SK-N-SH treated with all-trans-retinoic acid at 6 μM for 48 hours (cell line): ENCODE measurements around the gene ATRIP.

Experiments used
- ATAC-seq: fragments of 200-7000 bp; cut with Tn5 transposase; 3 replicates; pipeline ENCODE4 v1.9.1; 2020; ENCODE audit warnings: mild to moderate bottlenecking, moderate library complexity
- ARNTL ChIP-seq: fragments of 450-650 bp; formaldehyde crosslinking; IDR thresholded peaks from 2 replicates; pipeline ENCODE4 v1.5.0; 2020; ENCODE audit warnings: low read depth, mild to moderate bottlenecking, moderate library complexity, borderline replicate concordance
- BACH2 ChIP-seq: fragments of 250-450 bp; sonication (Bioruptor Pico); IDR thresholded peaks from 2 replicates; pipeline ENCODE4 v1.9.0; 2021; ENCODE audit warnings: mild to moderate bottlenecking, borderline replicate concordance
- CSDC2 ChIP-seq: fragments of 250-450 bp; sonication (Bioruptor Pico); IDR thresholded peaks from 2 replicates; pipeline ENCODE4 v1.5.0; 2020; ENCODE audit warnings: mild to moderate bottlenecking, moderate library complexity
- ESRRG ChIP-seq: fragments of 250-450 bp; sonication (Bioruptor Pico); IDR thresholded peaks from 2 replicates; pipeline ENCODE4 v1.6.1; 2021; ENCODE audit warnings: mild to moderate bottlenecking
- ISL1 ChIP-seq: fragments of 250-450 bp; sonication (Bioruptor Pico); IDR thresholded peaks from 2 replicates; pipeline ENCODE4 v2.1.2; 2022; ENCODE audit warnings: mild to moderate bottlenecking, moderate library complexity
- OSR1 ChIP-seq: fragments of 250-450 bp; sonication (Bioruptor Pico); IDR thresholded peaks from 2 replicates; pipeline ENCODE4 v1.8.0; 2022; ENCODE audit warnings: moderate library complexity, mild to moderate bottlenecking, inconsistent platforms
- PPARA ChIP-seq: fragments of 250-450 bp; sonication (Bioruptor Pico); IDR thresholded peaks from 2 replicates; pipeline ENCODE4 v1.5.0; 2020; ENCODE audit warnings: mild to moderate bottlenecking, borderline replicate concordance
- RARB ChIP-seq: fragments of 250-450 bp; sonication (Bioruptor Pico); IDR thresholded peaks from 2 replicates; pipeline ENCODE4 v1.8.0; 2021; ENCODE audit warnings: mild to moderate bottlenecking, moderate library complexity
- SNAI2 ChIP-seq: fragments of 250-450 bp; sonication (Bioruptor Pico); IDR thresholded peaks from 2 replicates; pipeline ENCODE4 v1.5.0; 2020; ENCODE audit warnings: mild to moderate bottlenecking, moderate library complexity
- TCF4 ChIP-seq: fragments of 250-450 bp; sonication (Bioruptor Pico); IDR thresholded peaks from 2 replicates; pipeline ENCODE4 v1.8.0; 2021; ENCODE audit warnings: mild to moderate bottlenecking, moderate library complexity, borderline replicate concordance
- ZFP3 ChIP-seq: fragments of 250-450 bp; sonication (Bioruptor Pico); IDR thresholded peaks from 2 replicates; pipeline ENCODE4 v1.5.0; 2020; ENCODE audit warnings: mild to moderate bottlenecking, moderate library complexity
- ZFP30 ChIP-seq: fragments of 450-650 bp; formaldehyde crosslinking; IDR thresholded peaks from 2 replicates; pipeline ENCODE4 v1.5.0; 2022; ENCODE audit warnings: mild to moderate bottlenecking, moderate library complexity
- ZNF565 ChIP-seq: fragments of 450-650 bp; formaldehyde crosslinking; conservative IDR thresholded peaks from 2 replicates; pipeline ENCODE4 v1.5.0; 2020; ENCODE audit warnings: low read depth, mild to moderate bottlenecking, moderate library complexity
- ZNF70 ChIP-seq: fragments of 450-650 bp; formaldehyde crosslinking; IDR thresholded peaks from 2 replicates; pipeline ENCODE4 v1.5.0; 2020; ENCODE audit warnings: mild to moderate bottlenecking, moderate library complexity
- TF ChIP-seq, protein P1 (sequence below): fragments of 250-450 bp; sonication (Bioruptor Pico); IDR thresholded peaks from 2 replicates; pipeline ENCODE4 v1.5.1; 2020; ENCODE audit warnings: low read depth, mild to moderate bottlenecking, moderate library complexity
- TF ChIP-seq, protein P2 (sequence below): fragments of 250-450 bp; sonication (Bioruptor Pico); IDR thresholded peaks from 2 replicates; pipeline ENCODE4 v1.8.0; 2020; ENCODE audit warnings: mild to moderate bottlenecking, moderate library complexity, borderline replicate concordance
- TF ChIP-seq, protein P3 (sequence below): fragments of 250-450 bp; sonication (Bioruptor Pico); IDR thresholded peaks from 2 replicates; pipeline ENCODE4 v1.5.0; 2020; ENCODE audit warnings: mild to moderate bottlenecking, moderate library complexity
- TF ChIP-seq, protein P4 (sequence below): fragments of 250-450 bp; sonication (Bioruptor Pico); IDR thresholded peaks from 2 replicates; pipeline ENCODE4 v1.8.0; 2021; ENCODE audit warnings: low read depth, mild to moderate bottlenecking, moderate library complexity, borderline replicate concordance

Gene ATRIP

DNA sequence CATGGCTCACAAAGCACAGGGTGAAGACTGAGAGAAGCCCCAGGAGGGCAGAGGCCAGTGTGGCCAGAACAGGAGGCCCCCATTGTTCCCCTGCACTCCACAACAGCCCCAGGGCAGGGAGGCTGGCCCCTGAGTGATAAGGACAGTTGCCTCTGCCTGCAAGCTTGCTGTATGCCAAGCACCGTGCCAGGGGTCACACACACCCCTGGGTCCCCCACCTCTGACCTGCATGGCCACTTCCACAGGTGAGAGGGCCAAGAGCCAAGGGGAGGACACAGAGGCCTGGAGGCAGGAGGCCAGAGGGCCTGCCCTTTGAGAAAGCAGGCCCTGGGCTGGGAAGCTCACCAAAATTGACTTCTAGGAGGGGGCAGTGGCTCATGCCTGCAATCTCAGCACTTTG, 23.7 kb downstream of the ATRIP start:
- no peak for ATAC-seq
- TF ChIP-seq, protein P1, sequence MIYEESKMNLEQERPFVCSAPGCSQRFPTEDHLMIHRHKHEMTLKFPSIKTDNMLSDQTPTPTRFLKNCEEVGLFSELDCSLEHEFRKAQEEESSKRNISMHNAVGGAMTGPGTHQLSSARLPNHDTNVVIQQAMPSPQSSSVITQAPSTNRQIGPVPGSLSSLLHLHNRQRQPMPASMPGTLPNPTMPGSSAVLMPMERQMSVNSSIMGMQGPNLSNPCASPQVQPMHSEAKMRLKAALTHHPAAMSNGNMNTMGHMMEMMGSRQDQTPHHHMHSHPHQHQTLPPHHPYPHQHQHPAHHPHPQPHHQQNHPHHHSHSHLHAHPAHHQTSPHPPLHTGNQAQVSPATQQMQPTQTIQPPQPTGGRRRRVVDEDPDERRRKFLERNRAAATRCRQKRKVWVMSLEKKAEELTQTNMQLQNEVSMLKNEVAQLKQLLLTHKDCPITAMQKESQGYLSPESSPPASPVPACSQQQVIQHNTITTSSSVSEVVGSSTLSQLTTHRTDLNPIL (CRISPR knock-in tag) = no peak
- TF ChIP-seq ZNF565 (CRISPR knock-in tag) (no peak), ARNTL (no peak), ZNF70 (CRISPR knock-in tag) (no peak), ZFP30 (CRISPR knock-in tag) (no peak), OSR1 (CRISPR knock-in tag) (no peak), BACH2 (CRISPR knock-in tag) (no peak), ISL1 (no peak)
- TF ChIP-seq, protein P2, sequence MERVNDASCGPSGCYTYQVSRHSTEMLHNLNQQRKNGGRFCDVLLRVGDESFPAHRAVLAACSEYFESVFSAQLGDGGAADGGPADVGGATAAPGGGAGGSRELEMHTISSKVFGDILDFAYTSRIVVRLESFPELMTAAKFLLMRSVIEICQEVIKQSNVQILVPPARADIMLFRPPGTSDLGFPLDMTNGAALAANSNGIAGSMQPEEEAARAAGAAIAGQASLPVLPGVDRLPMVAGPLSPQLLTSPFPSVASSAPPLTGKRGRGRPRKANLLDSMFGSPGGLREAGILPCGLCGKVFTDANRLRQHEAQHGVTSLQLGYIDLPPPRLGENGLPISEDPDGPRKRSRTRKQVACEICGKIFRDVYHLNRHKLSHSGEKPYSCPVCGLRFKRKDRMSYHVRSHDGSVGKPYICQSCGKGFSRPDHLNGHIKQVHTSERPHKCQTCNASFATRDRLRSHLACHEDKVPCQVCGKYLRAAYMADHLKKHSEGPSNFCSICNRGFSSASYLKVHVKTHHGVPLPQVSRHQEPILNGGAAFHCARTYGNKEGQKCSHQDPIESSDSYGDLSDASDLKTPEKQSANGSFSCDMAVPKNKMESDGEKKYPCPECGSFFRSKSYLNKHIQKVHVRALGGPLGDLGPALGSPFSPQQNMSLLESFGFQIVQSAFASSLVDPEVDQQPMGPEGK (CRISPR knock-in tag) = no peak

DNA sequence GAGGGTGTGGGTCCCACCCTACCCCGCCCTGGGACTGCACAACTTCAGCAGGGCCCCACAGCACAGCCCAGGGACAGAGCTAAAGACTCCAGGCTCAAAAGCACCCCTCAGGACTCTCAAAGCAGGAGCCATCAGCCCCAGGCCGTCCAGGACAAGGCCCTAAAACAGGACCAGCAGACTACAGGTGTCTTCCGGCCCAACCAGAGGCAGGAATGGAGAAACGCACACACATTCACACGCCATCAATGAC, 26.1 kb downstream of the ATRIP start:
- no peak for TF ChIP-seq ZFP30 (CRISPR knock-in tag)
- TF ChIP-seq, protein P2 (CRISPR knock-in tag) = peak; percentile 0; the same call in 1 of the 2 replicates
- TF ChIP-seq ZNF565 (CRISPR knock-in tag) = no peak
- peak; percentile 46 for ATAC-seq

DNA sequence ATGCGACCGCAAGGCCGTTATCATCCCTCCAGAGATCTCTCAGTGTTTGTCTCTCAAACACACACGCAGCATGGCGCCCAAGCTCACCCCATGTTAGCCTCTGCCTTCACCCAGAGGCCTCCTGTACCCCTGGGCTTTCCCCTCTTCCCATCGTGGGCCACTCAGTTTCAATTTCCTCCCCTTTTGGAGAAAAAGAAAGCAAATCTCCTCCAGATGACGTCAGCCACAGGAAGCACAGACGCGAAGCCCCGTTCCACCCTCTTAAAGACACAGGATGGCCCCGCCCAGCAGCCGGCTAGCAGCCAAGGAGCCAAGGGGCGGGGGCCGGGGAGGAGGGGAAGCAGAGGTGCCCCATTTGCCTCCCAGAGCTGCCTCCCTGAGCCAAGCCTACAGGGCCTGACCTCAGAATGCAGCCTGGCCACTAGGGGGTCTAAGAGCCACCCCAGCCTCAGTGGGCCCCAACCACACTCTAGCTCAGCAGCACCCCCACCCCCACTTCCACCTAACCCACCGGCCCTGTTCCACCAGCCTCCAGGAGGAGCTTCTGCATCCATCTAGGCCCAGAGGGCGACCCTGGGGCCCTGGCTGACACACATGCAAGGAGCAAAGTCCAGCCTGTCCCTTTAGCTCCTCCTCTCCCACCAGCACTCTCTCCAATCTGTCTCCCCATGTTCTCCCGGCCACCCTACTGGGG, 26.5 kb downstream of the ATRIP start:
- no peak for TF ChIP-seq ISL1
- TF ChIP-seq, protein P3, sequence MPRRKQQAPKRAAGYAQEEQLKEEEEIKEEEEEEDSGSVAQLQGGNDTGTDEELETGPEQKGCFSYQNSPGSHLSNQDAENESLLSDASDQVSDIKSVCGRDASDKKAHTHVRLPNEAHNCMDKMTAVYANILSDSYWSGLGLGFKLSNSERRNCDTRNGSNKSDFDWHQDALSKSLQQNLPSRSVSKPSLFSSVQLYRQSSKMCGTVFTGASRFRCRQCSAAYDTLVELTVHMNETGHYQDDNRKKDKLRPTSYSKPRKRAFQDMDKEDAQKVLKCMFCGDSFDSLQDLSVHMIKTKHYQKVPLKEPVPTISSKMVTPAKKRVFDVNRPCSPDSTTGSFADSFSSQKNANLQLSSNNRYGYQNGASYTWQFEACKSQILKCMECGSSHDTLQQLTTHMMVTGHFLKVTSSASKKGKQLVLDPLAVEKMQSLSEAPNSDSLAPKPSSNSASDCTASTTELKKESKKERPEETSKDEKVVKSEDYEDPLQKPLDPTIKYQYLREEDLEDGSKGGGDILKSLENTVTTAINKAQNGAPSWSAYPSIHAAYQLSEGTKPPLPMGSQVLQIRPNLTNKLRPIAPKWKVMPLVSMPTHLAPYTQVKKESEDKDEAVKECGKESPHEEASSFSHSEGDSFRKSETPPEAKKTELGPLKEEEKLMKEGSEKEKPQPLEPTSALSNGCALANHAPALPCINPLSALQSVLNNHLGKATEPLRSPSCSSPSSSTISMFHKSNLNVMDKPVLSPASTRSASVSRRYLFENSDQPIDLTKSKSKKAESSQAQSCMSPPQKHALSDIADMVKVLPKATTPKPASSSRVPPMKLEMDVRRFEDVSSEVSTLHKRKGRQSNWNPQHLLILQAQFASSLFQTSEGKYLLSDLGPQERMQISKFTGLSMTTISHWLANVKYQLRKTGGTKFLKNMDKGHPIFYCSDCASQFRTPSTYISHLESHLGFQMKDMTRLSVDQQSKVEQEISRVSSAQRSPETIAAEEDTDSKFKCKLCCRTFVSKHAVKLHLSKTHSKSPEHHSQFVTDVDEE (CRISPR knock-in tag) = no peak
- no peak for TF ChIP-seq RARB (CRISPR knock-in tag)
- TF ChIP-seq SNAI2 = no peak
- TF ChIP-seq, protein P2 (CRISPR knock-in tag) = no peak
- TF ChIP-seq TCF4 = no peak
- TF ChIP-seq ESRRG = no peak
- no peak for TF ChIP-seq PPARA (CRISPR knock-in tag)
- no peak for TF ChIP-seq CSDC2 (CRISPR knock-in tag)
- TF ChIP-seq, protein P4, sequence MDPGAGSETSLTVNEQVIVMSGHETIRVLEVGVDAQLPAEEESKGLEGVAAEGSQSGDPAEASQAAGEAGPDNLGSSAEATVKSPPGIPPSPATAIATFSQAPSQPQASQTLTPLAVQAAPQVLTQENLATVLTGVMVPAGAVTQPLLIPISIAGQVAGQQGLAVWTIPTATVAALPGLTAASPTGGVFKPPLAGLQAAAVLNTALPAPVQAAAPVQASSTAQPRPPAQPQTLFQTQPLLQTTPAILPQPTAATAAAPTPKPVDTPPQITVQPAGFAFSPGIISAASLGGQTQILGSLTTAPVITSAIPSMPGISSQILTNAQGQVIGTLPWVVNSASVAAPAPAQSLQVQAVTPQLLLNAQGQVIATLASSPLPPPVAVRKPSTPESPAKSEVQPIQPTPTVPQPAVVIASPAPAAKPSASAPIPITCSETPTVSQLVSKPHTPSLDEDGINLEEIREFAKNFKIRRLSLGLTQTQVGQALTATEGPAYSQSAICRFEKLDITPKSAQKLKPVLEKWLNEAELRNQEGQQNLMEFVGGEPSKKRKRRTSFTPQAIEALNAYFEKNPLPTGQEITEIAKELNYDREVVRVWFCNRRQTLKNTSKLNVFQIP = no peak
- no peak for TF ChIP-seq ZNF565 (CRISPR knock-in tag)
- no peak for TF ChIP-seq BACH2 (CRISPR knock-in tag)
- TF ChIP-seq ZFP3 (CRISPR knock-in tag) = no peak
- peak; percentile 89 for ATAC-seq
